Erythroblast (primary cell): Measurements from ENCODE around the gene ADAMTS2.
"Not testable (repeated sequence)": the region's sequence is repeated elsewhere in the genome, so short reads cannot be mapped to it uniquely, and the experiment has no call there.

ENCODE experiments used
- DNase-seq, 2 experiments: peaks; one replicate each; lab custom pipeline; 2025; lab: John Stamatoyannopoulos, UW
- GATA1 ChIP-seq: IDR thresholded peaks from 2 replicates; pipeline ENCODE4 v1.6.1; 2011; ENCODE audit warnings: low read depth, mild to moderate bottlenecking, control low read depth, low read length, moderate library complexity
- POLR2A ChIP-seq: IDR thresholded peaks from 2 replicates; pipeline ENCODE4 v1.6.1; 2011; ENCODE audit warnings: mild to moderate bottlenecking, low read length

The ADAMTS2 gene

DNA sequence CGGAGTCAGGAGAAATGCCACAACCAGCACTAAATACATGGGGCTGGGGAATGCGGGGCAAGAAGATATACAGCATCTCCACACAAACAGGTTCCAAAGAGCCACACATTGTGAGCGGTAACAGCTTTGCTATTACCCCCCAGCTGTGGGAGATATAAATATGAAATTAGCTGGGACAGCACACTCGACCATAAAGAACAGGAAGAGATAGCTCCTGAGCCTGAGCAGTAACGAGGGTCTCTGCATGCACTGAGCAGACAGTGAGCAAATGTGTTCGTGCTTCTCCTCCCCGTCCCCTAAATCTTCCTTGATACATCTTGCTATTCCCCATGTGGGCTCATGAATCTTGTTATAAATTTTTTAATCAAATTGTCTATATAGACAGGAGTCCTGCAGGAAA, 53.1 kb downstream of the ADAMTS2 start:
- no peak for DNase-seq
- TF ChIP-seq POLR2A, result no peak
- TF ChIP-seq GATA1, result no peak

GRCh38 chr5:179290681-179291540, 54.4 kb downstream of the ADAMTS2 start:
- DNase-seq, result no peak
- TF ChIP-seq GATA1 (no peak), POLR2A (no peak)

DNA sequence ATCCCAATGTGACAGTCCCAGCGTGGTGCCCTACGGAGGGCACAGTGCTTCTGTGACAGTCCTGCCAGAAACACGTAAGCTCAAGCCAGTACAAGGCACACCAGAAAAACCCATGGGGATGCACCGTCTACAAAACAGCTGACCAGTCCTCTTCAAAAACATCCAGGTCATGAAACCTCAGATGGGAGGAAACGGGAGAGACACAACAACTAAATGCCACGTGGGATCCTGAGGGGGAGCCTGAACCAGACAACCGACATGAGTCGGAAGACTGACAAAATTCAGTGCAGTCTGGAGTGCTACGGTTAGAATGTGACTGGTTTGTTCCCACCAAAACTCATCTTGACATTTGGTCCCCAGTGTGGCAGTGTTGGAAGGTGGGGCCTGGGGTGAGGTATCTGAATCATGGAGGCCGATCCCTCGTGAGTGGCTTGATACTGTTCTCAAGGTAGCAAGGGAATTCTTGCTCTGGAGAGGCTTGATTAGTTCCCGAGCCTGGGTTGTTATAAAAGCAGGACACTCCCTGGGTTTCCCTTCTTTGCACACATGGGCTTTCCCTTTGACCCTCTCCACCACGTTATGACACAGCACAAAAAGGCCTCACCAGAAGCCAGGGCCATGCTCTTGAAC, 55.4 kb downstream of the ADAMTS2 start:
- no peak for DNase-seq

DNA sequence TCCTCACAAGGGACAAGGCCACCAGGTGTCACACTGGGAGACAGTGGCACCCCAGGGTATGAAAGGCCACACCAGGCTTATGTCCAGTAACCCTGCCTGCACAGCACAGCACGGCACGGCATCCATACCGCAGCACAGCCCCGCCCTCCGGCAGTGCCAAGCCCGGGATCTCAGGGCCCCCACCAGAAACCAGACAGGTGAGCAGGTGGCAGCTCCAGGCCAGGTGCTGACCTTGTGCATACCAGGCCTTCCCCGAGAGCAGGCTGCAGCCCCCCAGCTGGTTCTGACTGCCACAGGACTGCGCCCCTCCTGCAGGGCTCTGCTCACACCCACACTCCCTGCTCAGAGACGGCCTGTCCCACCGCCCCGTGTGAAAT, 56.5 kb downstream of the ADAMTS2 start:
- TF ChIP-seq GATA1, result no peak
- TF ChIP-seq POLR2A, result no peak
- no peak for DNase-seq

More for the DNA sequence above, 55.4 kb downstream of the ADAMTS2 start:
- TF ChIP-seq GATA1 (no peak), POLR2A (no peak)

DNA sequence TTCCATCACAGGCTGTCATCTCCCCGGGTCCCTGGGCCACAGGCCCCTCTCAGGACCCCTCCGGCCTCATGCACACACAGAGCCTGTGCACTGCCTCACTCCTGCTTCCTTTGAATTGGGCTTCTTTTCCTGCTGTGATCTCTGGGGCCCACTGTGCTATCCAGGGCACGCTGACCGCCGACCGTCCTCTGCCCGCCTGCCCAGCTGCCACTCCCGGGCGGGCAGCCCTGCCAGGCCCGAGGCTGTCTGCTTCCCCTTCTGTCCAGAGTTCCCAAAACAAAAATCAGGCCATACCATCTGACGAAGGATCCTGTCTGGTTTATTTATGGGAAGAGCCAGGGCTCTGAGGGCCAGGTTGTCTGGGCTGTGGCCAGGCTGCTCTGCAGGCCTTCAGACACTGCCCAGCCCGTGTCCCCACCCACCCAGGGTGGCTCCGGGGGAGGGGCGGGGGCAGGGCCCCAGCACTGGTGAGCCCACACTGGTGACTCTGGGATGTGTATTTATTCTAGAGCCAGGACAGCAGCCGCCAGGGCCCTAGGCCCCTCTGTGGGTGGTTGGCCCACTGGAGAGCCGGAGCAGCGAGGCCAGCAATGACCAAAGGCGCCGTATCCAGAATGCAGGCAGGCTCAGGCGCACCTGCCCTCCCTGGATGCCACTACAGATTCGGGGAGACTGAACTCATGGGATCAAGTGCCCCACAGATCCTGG, 57.0 kb downstream of the ADAMTS2 start:
- no peak for DNase-seq
- TF ChIP-seq POLR2A, result no peak
- TF ChIP-seq GATA1, result no peak

- DNase-seq, result no peak
- no peak for TF ChIP-seq GATA1
Observed at GRCh38 chr5:179287631-179288030, 57.6 kb downstream of the ADAMTS2 start.

GRCh38 chr5:179287071-179287470, 58.2 kb downstream of the ADAMTS2 start:
- no peak for TF ChIP-seq GATA1
- no peak for TF ChIP-seq POLR2A
- DNase-seq, result no peak

- DNase-seq, result not testable (repeated sequence)
Observed at GRCh38 chr5:179285776-179286162, 59.5 kb downstream of the ADAMTS2 start.

DNA sequence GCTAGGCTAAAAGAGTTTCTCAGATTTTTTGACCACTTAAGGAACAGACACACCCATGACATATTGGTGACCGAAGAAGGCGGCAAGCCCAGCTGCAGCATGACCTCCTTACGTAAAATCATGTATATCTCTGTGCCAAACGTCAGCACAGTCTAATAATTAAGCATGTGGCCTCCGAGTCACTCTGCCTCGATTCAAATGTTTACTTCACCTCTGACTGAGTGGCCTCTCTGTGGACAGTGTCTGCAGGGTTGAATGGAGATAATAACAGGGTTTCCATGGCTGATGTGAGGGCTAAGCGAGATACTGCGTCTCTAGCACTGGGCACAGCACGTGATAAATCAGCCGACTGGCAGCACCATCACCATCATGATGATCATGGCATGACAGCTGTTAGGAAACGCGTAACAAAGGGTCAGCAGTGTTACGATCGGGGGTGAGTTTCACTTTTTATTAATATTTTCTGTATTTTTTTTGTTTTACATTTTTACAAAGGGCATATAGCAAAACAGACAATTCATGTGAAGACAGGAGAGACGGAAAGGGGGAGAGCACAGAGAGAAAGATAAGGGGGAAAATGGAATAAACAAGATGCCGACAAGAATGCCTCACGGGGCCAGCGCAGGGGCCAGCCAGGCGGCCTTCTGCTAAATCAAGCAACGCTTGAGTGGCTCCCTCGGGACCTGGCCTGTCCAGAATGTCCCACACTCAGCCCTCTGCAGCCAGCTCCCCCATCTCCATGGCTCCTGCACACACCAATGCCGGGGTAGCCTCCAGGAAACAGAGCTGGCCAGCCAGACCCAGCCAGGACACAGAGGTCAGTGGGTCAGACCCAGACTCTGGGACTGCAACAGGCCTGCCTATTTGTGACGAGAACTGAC, 60.3 kb downstream of the ADAMTS2 start:
- TF ChIP-seq GATA1, result no peak
- TF ChIP-seq POLR2A, result no peak
- DNase-seq, result no peak

DNA sequence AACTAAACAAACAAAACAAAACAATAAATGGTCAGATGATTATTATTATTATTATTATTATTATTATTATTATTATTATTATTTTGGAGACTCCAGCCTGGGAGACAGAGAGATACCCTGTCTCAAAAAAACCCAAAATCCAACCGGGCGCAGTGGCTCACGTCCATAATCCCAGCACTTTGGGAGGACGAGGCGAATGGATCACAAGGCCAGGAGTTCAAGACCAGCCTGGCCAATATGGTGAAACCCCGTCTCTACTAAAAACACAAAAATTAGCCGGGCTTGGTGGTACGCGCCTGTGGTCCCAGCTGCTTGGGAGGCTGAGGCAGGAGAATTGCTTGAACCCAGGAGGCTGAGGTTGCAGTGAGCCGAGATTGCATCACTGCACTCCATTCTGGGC, 61.4 kb downstream of the ADAMTS2 start:
- DNase-seq, result not testable (repeated sequence)

- DNase-seq, result no peak
- no peak for TF ChIP-seq POLR2A
- TF ChIP-seq GATA1, result no peak
Observed at GRCh38 chr5:179281694-179282093, 63.6 kb downstream of the ADAMTS2 start.

GRCh38 chr5:179280095-179280490, 65.2 kb downstream of the ADAMTS2 start:
- no peak for DNase-seq
- TF ChIP-seq GATA1, result no peak
- TF ChIP-seq POLR2A, result no peak

DNA sequence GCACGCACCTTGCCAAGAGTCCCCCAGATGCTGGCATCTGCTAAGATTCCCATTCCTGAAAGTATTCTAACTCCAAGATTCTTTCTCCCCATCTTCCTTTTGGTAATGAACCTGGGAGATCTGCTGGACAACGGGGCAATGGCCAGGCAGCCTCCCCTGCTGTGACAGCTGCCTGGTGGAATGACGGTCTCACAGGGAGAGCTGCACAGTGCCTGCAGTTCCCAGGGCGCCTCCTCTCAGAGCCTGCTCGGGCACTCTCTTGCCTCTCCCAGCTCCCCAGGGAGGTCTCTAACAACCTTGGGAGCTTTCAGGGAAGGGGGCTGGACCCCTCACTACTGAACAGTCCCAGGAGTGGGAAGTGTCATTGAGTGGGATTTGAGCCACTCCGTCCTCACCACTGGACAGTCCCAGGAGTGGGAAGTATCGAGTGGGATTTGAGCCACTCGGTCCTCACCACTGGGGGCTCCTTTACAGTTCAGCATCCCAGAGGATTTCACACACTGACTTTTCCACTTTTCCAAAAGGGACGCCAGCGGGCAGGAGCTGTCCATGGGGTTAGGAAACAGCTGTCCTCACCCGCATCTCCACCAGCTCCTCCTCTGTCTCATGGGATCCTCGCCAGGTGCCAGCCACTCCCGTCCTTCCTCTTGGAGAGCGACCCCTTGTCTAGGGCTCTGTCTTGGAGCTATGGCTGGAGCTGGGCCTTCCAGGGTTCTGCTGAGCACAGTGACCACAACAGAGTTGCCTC, 65.7 kb downstream of the ADAMTS2 start:
- no peak for DNase-seq
- TF ChIP-seq POLR2A (no peak), GATA1 (no peak)
